GM12801 (cell line): ENCODE measurements around the gene OR8G5.

Experiments used
- TF ChIP-seq, protein P1 (sequence below): IDR thresholded peaks from one replicate; pipeline ENCODE4 v1.5.1; 2011; ENCODE audit warnings: control low read depth; ENCODE audit not compliant: insufficient read length; ENCODE audit errors: extremely low read depth

The OR8G5 gene

DNA sequence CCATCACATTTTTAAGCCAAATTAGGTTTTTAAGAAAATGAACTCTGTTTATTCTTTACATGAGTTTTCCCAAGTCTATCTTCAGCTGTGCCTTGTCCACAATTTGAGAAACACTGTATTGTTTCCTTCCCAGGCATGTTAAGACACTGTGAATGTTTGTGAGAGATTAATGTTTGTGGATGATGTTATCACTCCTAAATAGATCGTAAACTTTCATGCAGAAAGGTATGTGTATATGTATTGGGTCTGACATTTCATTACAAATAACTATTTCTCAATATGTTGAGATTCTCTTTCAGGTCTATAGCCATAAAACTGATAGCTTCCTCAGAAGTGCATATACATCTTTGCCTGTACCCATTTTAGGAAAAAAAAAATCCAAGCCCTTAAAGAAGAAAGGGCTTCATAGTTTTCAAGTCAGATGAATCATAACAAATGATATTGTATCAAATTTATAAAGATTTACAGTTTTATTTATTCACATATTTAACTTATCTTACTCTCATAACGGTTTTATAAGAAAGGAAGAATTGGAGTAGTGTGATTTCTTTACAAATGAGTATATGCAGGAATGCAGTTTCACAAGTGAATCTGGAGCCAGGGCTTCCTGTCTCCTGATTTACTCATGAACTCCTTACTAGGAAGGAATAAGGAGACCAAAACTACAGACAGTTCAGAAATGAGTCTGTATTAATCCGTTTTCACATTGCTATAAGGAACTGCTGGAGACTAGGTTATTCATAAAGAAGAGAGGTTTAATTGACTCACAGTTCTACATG is 46.4 kb downstream of the OR8G5 start:
- TF ChIP-seq, protein P1, sequence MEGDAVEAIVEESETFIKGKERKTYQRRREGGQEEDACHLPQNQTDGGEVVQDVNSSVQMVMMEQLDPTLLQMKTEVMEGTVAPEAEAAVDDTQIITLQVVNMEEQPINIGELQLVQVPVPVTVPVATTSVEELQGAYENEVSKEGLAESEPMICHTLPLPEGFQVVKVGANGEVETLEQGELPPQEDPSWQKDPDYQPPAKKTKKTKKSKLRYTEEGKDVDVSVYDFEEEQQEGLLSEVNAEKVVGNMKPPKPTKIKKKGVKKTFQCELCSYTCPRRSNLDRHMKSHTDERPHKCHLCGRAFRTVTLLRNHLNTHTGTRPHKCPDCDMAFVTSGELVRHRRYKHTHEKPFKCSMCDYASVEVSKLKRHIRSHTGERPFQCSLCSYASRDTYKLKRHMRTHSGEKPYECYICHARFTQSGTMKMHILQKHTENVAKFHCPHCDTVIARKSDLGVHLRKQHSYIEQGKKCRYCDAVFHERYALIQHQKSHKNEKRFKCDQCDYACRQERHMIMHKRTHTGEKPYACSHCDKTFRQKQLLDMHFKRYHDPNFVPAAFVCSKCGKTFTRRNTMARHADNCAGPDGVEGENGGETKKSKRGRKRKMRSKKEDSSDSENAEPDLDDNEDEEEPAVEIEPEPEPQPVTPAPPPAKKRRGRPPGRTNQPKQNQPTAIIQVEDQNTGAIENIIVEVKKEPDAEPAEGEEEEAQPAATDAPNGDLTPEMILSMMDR, result no peak

DNA sequence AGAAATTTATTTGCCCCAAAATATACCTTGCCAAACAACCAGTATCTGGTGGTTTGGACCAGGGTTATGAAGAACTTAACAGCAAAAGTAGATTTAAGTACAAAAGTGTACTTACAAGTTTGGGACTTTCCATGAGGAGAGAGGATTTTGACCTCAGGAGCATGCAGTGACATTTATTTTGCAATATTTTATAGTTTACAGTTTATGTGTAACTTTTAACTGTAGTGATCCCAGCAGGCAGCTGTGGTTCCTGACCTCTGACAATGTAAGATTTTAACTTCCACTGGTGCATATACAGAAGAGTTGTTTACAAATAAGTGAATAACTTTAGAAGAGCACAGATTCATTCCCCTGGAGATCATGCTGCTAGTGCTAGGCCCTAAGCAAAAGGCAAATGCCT is 50.9 kb downstream of the OR8G5 start:
- TF ChIP-seq, protein P1, result no peak

DNA sequence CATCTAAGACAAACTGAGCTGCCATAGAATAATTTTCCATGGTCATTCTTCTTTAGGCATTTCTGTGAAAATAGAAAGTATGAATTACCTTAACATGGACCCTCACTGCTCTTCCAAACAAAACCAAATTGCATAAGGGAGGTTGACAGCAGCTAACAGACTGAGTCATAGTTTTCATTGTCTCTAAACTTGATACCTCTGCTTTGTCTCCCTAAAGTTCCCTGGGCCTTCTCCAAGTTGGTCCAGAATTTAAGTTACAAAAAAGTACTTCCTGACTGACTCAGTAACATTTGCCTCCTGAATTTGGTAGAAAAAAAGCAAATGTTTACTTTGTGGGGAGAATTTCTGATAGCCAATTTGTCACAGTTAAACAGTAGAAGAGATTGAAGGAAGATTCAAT is 54.5 kb downstream of the OR8G5 start:
- TF ChIP-seq, protein P1, result no peak

DNA sequence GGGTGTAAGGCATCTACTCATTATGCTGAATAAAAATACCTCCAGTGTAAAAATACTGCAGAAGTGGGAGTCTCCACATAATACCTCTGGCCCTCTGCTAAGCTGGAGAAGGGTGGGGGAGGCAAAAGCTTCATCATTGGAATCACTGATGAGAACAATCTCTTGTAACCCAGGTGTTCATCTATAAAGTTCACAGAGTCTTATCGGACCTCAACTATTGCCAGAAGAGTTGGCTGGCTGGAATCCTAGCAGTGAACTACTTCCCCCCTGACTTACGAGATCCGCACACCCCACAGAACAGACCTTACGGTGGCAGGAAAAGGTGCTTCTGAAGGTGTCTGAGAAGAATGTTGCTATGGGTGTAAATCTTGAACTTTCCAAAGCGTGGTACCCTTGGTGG is 55.1 kb downstream of the OR8G5 start:
- TF ChIP-seq, protein P1, result no peak

DNA sequence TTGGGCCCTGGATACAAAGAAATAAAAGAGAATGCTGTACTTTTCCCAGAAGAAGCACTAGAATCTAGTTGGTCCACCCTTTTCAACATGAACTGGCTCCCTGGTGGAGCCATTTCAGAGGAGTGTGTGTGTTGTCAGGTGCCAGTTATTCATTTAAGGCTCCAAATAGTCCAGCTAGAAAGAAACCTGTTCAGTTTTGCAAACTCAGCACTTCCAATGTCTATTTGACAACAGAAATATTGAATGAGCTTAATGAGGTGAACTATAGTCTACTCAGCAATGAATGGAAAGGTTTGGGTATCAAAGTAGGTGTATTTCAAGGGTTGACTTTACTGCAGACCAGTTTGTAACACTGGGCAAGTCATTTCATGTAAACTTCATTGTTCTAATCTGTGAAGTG is 55.5 kb downstream of the OR8G5 start:
- TF ChIP-seq, protein P1, result no peak

DNA sequence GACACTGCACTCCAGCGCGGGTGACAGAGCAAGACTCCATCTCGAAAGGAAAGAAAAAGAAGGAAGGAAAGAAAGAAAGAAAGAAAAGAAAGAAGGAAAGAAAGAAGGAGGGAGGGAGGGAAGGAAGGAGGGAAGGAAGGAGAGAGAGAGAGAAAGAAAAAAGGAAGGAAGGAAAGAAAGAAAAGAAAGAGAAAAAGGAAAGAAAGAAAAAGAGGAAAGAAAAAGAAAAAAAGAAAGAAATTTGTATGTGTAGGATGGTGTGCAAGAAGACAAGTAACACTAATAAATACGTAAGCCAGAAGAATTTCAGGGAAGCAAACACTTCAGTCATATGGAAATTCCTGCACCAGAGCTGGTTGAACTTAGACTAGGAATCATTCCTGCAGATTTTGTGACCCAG is 57.0 kb downstream of the OR8G5 start:
- TF ChIP-seq, protein P1, result no peak

DNA sequence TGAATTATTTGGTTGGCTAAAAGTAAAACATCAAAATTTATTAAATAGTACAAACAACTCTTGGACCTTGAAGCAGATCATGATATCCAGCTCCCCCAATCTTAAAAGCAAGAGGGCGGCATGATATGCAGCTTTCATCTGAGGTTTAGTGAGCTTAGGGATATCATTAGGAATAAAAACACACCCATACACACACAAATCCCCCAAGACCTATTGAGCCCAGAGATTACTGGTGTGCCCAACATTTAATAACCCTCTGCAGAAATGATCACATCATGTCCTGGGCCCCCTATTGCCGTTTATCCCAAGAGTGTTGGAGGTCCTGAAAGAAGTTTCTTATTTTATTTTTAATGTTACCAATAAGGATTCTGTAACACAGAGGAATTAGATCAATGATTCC is 57.7 kb downstream of the OR8G5 start, which contains the start of gene OR8D1:
OR8D1 (minus strand) TSS at position 101 of the 400 bp plus-strand sequence. CDS start 3,183 bp downstream, outside the sequence.
- TF ChIP-seq, protein P1, result no peak

DNA sequence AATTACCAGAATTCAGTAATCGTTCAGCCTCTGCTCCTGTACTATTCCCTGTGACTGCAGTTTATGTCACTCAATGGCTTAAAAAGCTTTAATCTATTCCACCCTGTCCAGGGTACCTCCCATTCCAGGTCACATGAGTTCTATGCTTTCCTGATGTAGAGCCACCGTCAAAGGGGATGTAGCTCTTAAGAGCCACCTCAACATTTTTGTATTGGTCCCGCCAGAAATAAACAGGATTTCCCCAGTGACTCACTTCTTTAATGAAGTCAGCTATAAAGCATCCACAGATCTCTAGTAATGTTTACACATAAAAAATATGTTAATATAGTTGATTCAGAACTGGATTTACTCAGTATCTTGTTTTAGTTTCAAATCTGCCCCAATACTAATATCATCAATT is 58.9 kb downstream of the OR8G5 start:
- TF ChIP-seq, protein P1, result no peak
